ENCODE measurements around the gene ACADM. TPM values are rescaled to one million over a fixed set of nuclear protein-coding genes. Genes with fewer than 3 reads are reported as not detected.
"Not testable (repeated sequence)": the region's sequence is repeated elsewhere in the genome, so short reads cannot be mapped to it uniquely, and the experiment has no call there.

Gene ACADM
- total and polyA plus RNA-seq, 3 donors from 2014 or later: 57.7 to 77.6 (median 67.9) TPM

DNA sequence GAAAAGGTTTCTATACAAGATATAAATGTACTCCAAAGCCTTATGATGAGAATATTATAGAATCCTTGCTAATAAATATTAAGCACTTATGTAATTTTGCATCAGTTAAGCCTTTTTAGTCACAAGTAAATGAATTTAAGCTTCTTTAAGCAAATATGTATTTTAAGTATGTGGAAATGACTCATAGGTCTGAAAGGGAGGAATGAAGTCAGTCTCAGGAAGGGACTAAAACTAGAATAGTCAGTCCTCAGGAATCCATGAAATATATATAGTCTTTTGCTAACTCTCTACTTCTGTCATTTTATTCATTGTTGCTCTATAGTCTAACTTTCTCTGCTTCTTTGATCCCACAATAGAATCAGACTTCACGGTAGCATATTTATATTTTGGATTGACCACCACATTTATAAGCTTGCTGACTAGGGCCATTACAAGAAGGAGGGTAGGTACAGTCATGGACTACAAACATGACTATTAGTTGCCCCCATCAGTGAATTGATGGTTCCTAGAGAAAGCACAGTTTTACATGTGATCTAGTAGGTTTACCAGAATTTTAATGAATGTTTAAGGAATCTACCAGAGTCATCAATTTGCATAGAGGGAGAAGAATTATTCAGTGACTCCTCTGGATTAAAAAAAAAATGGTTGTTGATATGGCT lies 41.3 kb downstream of the ACADM start:
- H3K4me3 ChIP-seq: no peak overlapping the region
- H3K36me3 ChIP-seq (ENCODE audit: low read depth, missing control alignments): no peaks in the 10 kb centered on the region
- H3K27me3 ChIP-seq: no peaks in the 10 kb centered on the region
- no peaks in the 10 kb centered on the region for H3K4me1 ChIP-seq
- intact Hi-C loops (cut with DNase I; ENCODE audit: low total_unique reads): no loop called here
- TF ChIP-seq, protein P1, sequence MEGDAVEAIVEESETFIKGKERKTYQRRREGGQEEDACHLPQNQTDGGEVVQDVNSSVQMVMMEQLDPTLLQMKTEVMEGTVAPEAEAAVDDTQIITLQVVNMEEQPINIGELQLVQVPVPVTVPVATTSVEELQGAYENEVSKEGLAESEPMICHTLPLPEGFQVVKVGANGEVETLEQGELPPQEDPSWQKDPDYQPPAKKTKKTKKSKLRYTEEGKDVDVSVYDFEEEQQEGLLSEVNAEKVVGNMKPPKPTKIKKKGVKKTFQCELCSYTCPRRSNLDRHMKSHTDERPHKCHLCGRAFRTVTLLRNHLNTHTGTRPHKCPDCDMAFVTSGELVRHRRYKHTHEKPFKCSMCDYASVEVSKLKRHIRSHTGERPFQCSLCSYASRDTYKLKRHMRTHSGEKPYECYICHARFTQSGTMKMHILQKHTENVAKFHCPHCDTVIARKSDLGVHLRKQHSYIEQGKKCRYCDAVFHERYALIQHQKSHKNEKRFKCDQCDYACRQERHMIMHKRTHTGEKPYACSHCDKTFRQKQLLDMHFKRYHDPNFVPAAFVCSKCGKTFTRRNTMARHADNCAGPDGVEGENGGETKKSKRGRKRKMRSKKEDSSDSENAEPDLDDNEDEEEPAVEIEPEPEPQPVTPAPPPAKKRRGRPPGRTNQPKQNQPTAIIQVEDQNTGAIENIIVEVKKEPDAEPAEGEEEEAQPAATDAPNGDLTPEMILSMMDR (IDR thresholded peaks at IDR 0.05): no peak
- TF ChIP-seq POLR2A (IDR thresholded peaks at IDR 0.05): no peak
- no peaks in the 10 kb centered on the region for H3K9me3 ChIP-seq
- 90 to 97% methylated on average over 1 of the region's 1 CpG for WGBS, 2 donors
- no peak overlapping the region for H3K27ac ChIP-seq
- DNase-seq: no peak

GRCh38 chr1:75768016-75768415 lies 43.5 kb downstream of the ACADM start:
- Histone ChIP-seq H3K4me1 (no peaks in the 10 kb centered on the region), H3K36me3 (ENCODE audit: low read depth, missing control alignments) (no peaks in the 10 kb centered on the region), H3K9me3 (no peaks in the 10 kb centered on the region), H3K27me3 (no peaks in the 10 kb centered on the region), H3K27ac (no peak overlapping the region), H3K4me3 (no peak overlapping the region)
- no peak for DNase-seq
- intact Hi-C loops (cut with DNase I; ENCODE audit: low total_unique reads): no loop called here
- 83 to 100% methylated on average over 1 of the region's 1 CpG for WGBS, 2 donors
- TF ChIP-seq, protein P1 (IDR thresholded peaks at IDR 0.05): no peak
- TF ChIP-seq POLR2A (IDR thresholded peaks at IDR 0.05): no peak

DNA sequence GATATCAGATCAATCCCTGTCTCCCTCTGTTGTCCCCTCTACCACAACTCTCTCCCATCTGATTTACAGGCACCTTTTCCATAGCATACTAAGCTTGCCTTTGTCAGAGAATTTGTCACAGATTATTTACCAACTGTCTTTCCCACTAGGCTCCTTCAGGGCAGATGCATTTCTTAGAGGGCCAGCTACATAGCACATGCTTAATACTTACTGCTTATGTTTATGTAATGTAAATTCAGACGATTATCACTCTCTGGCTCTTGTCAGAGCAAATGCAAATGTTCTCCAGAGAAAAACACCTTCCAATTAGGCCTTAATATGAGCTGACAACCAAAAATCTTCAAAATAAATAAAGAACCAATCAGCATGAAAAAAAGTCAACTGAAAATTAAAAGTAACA lies 46.3 kb downstream of the ACADM start:
- H3K27me3 ChIP-seq: no peaks in the 10 kb centered on the region
- TF ChIP-seq POLR2A (IDR thresholded peaks at IDR 0.05): no peak
- TF ChIP-seq, protein P1 (IDR thresholded peaks at IDR 0.05): no peak
- intact Hi-C loops (cut with DNase I; ENCODE audit: low total_unique reads): no loop called here
- no peaks in the 10 kb centered on the region for H3K4me1 ChIP-seq
- no peaks in the 10 kb centered on the region for H3K36me3 ChIP-seq (ENCODE audit: low read depth, missing control alignments)
- no peaks in the 10 kb centered on the region for H3K9me3 ChIP-seq
- H3K4me3 ChIP-seq: no peak overlapping the region
- WGBS, 2 donors: 79 to 88% methylated on average over 1 of the region's 1 CpG
- DNase-seq: no peak
- no peak overlapping the region for H3K27ac ChIP-seq

DNA sequence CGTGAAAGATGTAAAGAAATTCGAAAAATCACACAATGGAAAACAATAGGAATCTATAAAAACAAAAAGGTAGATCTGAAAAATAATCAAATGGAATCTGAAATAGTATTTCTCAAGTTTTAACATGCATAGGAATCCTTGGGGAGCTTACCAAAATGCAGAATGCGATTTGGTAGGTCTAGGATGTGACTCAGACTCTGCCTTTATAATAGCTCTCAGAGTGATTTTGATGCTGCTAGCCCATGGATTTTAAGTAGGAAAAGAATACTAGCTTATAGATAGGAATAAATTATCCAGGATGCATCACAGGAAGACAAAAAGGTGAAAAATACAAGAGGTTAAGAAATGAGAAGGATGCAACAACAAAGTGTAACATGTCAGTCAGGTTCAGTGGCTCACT lies 47.5 kb downstream of the ACADM start:
- no peaks in the 10 kb centered on the region for H3K27me3 ChIP-seq
- no peak overlapping the region for H3K4me3 ChIP-seq
- no peak for TF ChIP-seq POLR2A (IDR thresholded peaks at IDR 0.05)
- TF ChIP-seq, protein P1 (IDR thresholded peaks at IDR 0.05): no peak
- H3K4me1 ChIP-seq: no peaks in the 10 kb centered on the region
- H3K36me3 ChIP-seq (ENCODE audit: low read depth, missing control alignments): no peaks in the 10 kb centered on the region
- H3K27ac ChIP-seq: no peak overlapping the region
- intact Hi-C loops (cut with DNase I; ENCODE audit: low total_unique reads): no loop called here
- 80 to 88% methylated on average over 3 of the region's 3 CpGs for WGBS, 2 donors
- no peaks in the 10 kb centered on the region for H3K9me3 ChIP-seq
- no peak for DNase-seq

DNA sequence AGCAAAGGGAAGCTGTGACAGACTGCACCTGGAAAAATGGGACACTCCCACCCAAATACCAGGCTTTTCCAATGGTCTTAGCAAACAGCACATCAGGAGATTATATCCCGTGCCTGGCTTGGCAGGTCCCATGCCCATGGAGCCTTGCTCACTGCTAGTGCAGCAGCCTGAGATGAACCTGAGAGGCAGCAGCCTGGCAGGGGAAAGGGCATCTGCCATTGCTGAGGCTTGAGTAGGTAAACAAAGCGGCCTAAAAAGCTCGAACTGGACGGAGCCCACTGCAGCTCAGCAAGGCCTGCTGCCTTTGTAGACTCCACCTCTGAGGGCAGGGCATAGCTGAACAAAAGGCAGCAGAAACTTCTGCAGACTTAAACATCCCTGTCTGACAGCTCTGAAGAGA lies 53.3 kb downstream of the ACADM start:
- H3K36me3 ChIP-seq (ENCODE audit: low read depth, missing control alignments); intact Hi-C loops (cut with DNase I; ENCODE audit: low total_unique reads); DNase-seq; H3K9me3 ChIP-seq; H3K4me1 ChIP-seq; H3K4me3 ChIP-seq; H3K27me3 ChIP-seq; H3K27ac ChIP-seq: not testable (repeated sequence)
- WGBS, 2 donors: 98 to 100% methylated on average over 1 to 4 of the region's 4 CpGs

DNA sequence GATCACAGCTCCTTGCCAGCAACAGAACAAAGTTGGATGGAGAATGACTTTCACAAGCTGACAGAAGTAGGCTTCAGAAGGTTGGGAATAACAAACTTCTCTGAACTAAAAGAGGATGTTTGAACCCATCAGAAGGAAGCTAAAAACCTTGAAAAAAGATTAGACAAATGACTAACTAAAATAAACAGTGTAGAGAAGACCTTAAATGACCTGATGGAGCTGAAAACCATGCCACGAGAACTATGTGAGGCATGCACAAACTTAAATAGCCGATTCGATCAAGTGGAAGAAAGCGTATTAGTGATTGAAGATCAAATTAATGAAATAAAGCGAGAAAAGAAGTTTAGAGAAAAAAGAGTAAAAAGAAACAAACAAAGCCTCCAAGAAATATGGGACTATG lies 54.2 kb downstream of the ACADM start:
- intact Hi-C loops (cut with DNase I; ENCODE audit: low total_unique reads); DNase-seq; H3K27ac ChIP-seq: not testable (repeated sequence)

DNA sequence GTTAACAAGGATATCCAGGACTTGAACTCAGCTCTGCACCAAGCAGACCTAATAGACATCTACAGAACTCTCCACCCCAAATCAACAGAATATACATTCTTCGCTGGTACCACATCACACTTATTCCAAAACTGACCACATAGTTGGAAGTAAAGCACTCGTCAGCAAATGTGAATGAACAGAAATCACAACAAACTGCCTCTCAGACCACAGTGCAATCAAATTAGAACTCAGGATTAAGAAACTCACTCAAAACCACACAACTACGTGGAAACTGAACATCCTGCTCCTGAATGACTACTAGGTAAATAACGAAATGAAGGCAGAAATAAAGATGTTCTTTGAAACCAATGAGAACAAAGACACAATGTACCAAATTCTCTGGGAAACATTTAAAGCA lies 55.7 kb downstream of the ACADM start:
- H3K27me3 ChIP-seq; H3K36me3 ChIP-seq (ENCODE audit: low read depth, missing control alignments); intact Hi-C loops (cut with DNase I; ENCODE audit: low total_unique reads); H3K4me3 ChIP-seq; H3K4me1 ChIP-seq; H3K9me3 ChIP-seq; H3K27ac ChIP-seq; DNase-seq: not testable (repeated sequence)
- 84 to 86% methylated on average over 4 of the region's 4 CpGs for WGBS, 2 donors

More for the DNA sequence above, 54.2 kb downstream of the ACADM start:
- H3K27me3 ChIP-seq; H3K36me3 ChIP-seq (ENCODE audit: low read depth, missing control alignments); H3K9me3 ChIP-seq; H3K4me1 ChIP-seq; H3K4me3 ChIP-seq: not testable (repeated sequence)
- WGBS, 2 donors: 92 to 94% methylated on average over 5 of the region's 5 CpGs

DNA sequence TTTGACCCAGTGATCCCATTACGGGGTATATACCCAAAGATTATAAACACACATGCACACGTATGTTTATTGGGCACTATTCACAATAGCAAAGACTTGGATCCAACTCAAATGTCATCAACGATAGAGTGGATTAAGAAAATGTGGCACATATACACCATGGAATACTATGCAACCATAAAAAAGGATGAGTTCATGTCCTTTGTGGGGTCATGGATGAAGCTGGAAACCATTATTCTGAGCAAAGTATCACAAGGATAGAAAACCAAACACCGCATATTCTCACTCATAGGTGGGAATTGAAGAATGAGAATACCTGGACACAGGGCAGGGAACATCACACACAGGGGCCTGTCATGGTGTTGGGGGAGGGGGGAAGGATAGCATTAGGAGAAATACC lies 59.4 kb downstream of the ACADM start:
- H3K4me3 ChIP-seq; intact Hi-C loops (cut with DNase I; ENCODE audit: low total_unique reads); DNase-seq; H3K27me3 ChIP-seq; H3K9me3 ChIP-seq; H3K27ac ChIP-seq; H3K36me3 ChIP-seq (ENCODE audit: low read depth, missing control alignments): not testable (repeated sequence)
- 82 to 86% methylated on average over 4 of the region's 4 CpGs for WGBS, 2 donors
- H3K4me1 ChIP-seq: peaks cover 15% of the 10 kb centered on the region
